ENCODE data around the gene SLC6A5. TPM values are rescaled to one million over a fixed set of nuclear protein-coding genes. Genes with fewer than 3 reads are reported as not detected.

The SLC6A5 gene
- total RNA-seq, 1 experiment from 2014 or later = not detected

GRCh38 chr11:20639688-20640087 lies 40.3 kb downstream of the SLC6A5 start:
- no peak for DNase-seq (ENCODE audit: low spot score)
- Histone ChIP-seq H3K27ac (ENCODE audit: low read depth, low read length, poor library complexity, severe bottlenecking) (no peak overlapping the region), H3K27me3 (replicated peaks; ENCODE audit: insufficient read depth, low read depth, low read length, poor library complexity) (no peaks in the 10 kb centered on the region), H3K4me1 (ENCODE audit: insufficient read depth, low read length, poor library complexity, severe bottlenecking) (no peaks in the 10 kb centered on the region), H3K4me3 (ENCODE audit: low read depth, low read length, poor library complexity, severe bottlenecking) (no peak overlapping the region), H3K36me3 (ENCODE audit: insufficient read depth, low read length, poor library complexity, severe bottlenecking) (no peaks in the 10 kb centered on the region), H3K9me3 (ENCODE audit: low read depth, low read length, poor library complexity, severe bottlenecking) (no peaks in the 10 kb centered on the region)
- ChIA-PET CTCF (no interaction called here), POLR2A (ENCODE audit: low non-redundant PET) (no interaction called here)
- BruUV-seq (replicated peaks) = no TSS peak
- no peak for TF ChIP-seq CTCF (conservative IDR thresholded peaks at IDR 0.05; ENCODE audit: low read depth, low read length)
- intact Hi-C loops (cut with micrococcal nuclease; ENCODE audit: unreplicated experiment) = loop anchor here (10.0 kb wide), 1 partner anchor 1495 kb away; no protein-coding TSS in a partner anchor

DNA sequence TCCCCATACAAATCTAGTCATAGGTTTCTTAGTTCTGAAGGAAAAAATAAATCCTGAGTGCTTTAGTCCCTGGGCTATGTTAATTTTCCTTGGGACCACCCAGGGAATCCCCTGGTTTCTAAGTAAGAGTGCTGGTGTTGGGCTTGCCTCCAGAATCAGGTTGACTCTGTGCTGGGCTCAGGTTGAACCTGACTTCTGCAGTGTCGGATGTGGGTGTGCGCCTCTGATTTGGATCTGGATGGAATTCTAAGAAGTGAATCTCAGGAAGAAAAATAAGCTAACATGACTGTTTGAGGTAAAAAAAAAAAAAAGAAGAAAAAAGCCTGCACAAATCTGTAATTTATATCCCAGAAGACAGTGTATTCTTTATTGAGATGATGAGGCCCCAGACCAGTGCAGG lies 41.0 kb downstream of the SLC6A5 start:
- intact Hi-C loops (cut with micrococcal nuclease; ENCODE audit: unreplicated experiment) = loop anchor here (10.0 kb wide), 1 partner anchor 1494 kb away; no protein-coding TSS in a partner anchor
- CTCF ChIA-PET = no interaction called here
- no peaks in the 10 kb centered on the region for H3K27me3 ChIP-seq (replicated peaks; ENCODE audit: insufficient read depth, low read depth, low read length, poor library complexity)
- no peak for TF ChIP-seq CTCF (conservative IDR thresholded peaks at IDR 0.05; ENCODE audit: low read depth, low read length)
- no peak for TF ChIP-seq EZH2 (IDR thresholded peaks at IDR 0.05; ENCODE audit: borderline replicate concordance, low read depth, low read length, poor library complexity, severe bottlenecking)
- BruUV-seq (replicated peaks) = no TSS peak
- no peak overlapping the region for H3K27ac ChIP-seq (ENCODE audit: low read depth, low read length, poor library complexity, severe bottlenecking)
- no peaks in the 10 kb centered on the region for H3K9me3 ChIP-seq (ENCODE audit: low read depth, low read length, poor library complexity, severe bottlenecking)
- no peaks in the 10 kb centered on the region for H3K4me1 ChIP-seq (ENCODE audit: insufficient read depth, low read length, poor library complexity, severe bottlenecking)
- no peak for DNase-seq (ENCODE audit: low spot score)
- no peak overlapping the region for H3K4me3 ChIP-seq (ENCODE audit: low read depth, low read length, poor library complexity, severe bottlenecking)
- H3K36me3 ChIP-seq (ENCODE audit: insufficient read depth, low read length, poor library complexity, severe bottlenecking) = no peaks in the 10 kb centered on the region
- POLR2A ChIA-PET (ENCODE audit: low non-redundant PET) = no interaction called here

GRCh38 chr11:20644360-20644759 lies 45.0 kb downstream of the SLC6A5 start:
- no peaks in the 10 kb centered on the region for H3K36me3 ChIP-seq (ENCODE audit: insufficient read depth, low read length, poor library complexity, severe bottlenecking)
- POLR2A ChIA-PET (ENCODE audit: low non-redundant PET) = no interaction called here
- DNase-seq (ENCODE audit: low spot score) = no peak
- no peaks in the 10 kb centered on the region for H3K9me3 ChIP-seq (ENCODE audit: low read depth, low read length, poor library complexity, severe bottlenecking)
- BruUV-seq (replicated peaks) = no TSS peak
- CTCF ChIA-PET = no interaction called here
- no peaks in the 10 kb centered on the region for H3K4me1 ChIP-seq (ENCODE audit: insufficient read depth, low read length, poor library complexity, severe bottlenecking)
- H3K4me3 ChIP-seq (ENCODE audit: low read depth, low read length, poor library complexity, severe bottlenecking) = no peak overlapping the region
- H3K27ac ChIP-seq (ENCODE audit: low read depth, low read length, poor library complexity, severe bottlenecking) = no peak overlapping the region
- intact Hi-C loops (cut with micrococcal nuclease; ENCODE audit: unreplicated experiment) = loop anchor here (10.0 kb wide), 1 partner anchor 1490 kb away; no protein-coding TSS in a partner anchor
- TF ChIP-seq EZH2 (IDR thresholded peaks at IDR 0.05; ENCODE audit: borderline replicate concordance, low read depth, low read length, poor library complexity, severe bottlenecking) (no peak), CTCF (conservative IDR thresholded peaks at IDR 0.05; ENCODE audit: low read depth, low read length) (no peak)
- H3K27me3 ChIP-seq (replicated peaks; ENCODE audit: insufficient read depth, low read depth, low read length, poor library complexity) = no peaks in the 10 kb centered on the region

Data from A673 (cell line).